ENCODE data around the gene TPPP.
A peak's percentile ranks its signal among the peaks of the same experiment; 100 is the strongest.
"Not testable (repeated sequence)": the region's sequence is repeated elsewhere in the genome, so short reads cannot be mapped to it uniquely, and the experiment has no call there.

TPPP gene

GRCh38 chr5:685262-686171 is 7.6 kb downstream of the TPPP start:
- no peaks in the 10 kb centered on the region for H3K36me3 ChIP-seq (ENCODE audit: low read depth)
- no peak overlapping the region for H3K27ac ChIP-seq (ENCODE audit: poor library complexity, severe bottlenecking)
- ATAC-seq (ENCODE audit: low read depth) (no peak), DNase-seq (ENCODE audit: low spot score) (no peak)
- no peak for TF ChIP-seq CTCF (IDR thresholded peaks at IDR 0.05; ENCODE audit: poor library complexity, severe bottlenecking)
- H3K27me3 ChIP-seq (ENCODE audit: insufficient read depth, poor library complexity, severe bottlenecking): no peaks in the 10 kb centered on the region
- no peaks in the 10 kb centered on the region for H3K4me1 ChIP-seq (ENCODE audit: insufficient read depth, poor library complexity, severe bottlenecking)
- no peak overlapping the region for H3K4me3 ChIP-seq (ENCODE audit: severe bottlenecking)
- H3K9me3 ChIP-seq (ENCODE audit: severe bottlenecking): no peaks in the 10 kb centered on the region

- ATAC-seq (ENCODE audit: low read depth) (no peak), DNase-seq (ENCODE audit: low spot score) (no peak)
- no peaks in the 10 kb centered on the region for H3K36me3 ChIP-seq (ENCODE audit: low read depth)
- H3K4me1 ChIP-seq (ENCODE audit: insufficient read depth, poor library complexity, severe bottlenecking): no peaks in the 10 kb centered on the region
- no peak for TF ChIP-seq CTCF (IDR thresholded peaks at IDR 0.05; ENCODE audit: poor library complexity, severe bottlenecking)
- no peaks in the 10 kb centered on the region for H3K27me3 ChIP-seq (ENCODE audit: insufficient read depth, poor library complexity, severe bottlenecking)
- H3K4me3 ChIP-seq (ENCODE audit: severe bottlenecking): no peak overlapping the region
- no peak overlapping the region for H3K27ac ChIP-seq (ENCODE audit: poor library complexity, severe bottlenecking)
- no peaks in the 10 kb centered on the region for H3K9me3 ChIP-seq (ENCODE audit: severe bottlenecking)
Observed at GRCh38 chr5:684751-685216, 8.4 kb downstream of the TPPP start.

- Histone ChIP-seq H3K4me1 (ENCODE audit: insufficient read depth, poor library complexity, severe bottlenecking) (no peaks in the 10 kb centered on the region), H3K36me3 (ENCODE audit: low read depth) (no peaks in the 10 kb centered on the region), H3K27ac (ENCODE audit: poor library complexity, severe bottlenecking) (no peak overlapping the region), H3K9me3 (ENCODE audit: severe bottlenecking) (no peaks in the 10 kb centered on the region), H3K27me3 (ENCODE audit: insufficient read depth, poor library complexity, severe bottlenecking) (no peaks in the 10 kb centered on the region), H3K4me3 (ENCODE audit: severe bottlenecking) (no peak overlapping the region)
- TF ChIP-seq CTCF (IDR thresholded peaks at IDR 0.05; ENCODE audit: poor library complexity, severe bottlenecking): no peak
- ATAC-seq (ENCODE audit: low read depth) (peak; percentile 38), DNase-seq (ENCODE audit: low spot score) (no peak)
Observed at GRCh38 chr5:683551-684481, 9.3 kb downstream of the TPPP start.

GRCh38 chr5:682651-683358 is 10.3 kb downstream of the TPPP start:
- H3K4me1 ChIP-seq (ENCODE audit: insufficient read depth, poor library complexity, severe bottlenecking); H3K27ac ChIP-seq (ENCODE audit: poor library complexity, severe bottlenecking); H3K9me3 ChIP-seq (ENCODE audit: severe bottlenecking); H3K36me3 ChIP-seq (ENCODE audit: low read depth); DNase-seq (ENCODE audit: low spot score); H3K4me3 ChIP-seq (ENCODE audit: severe bottlenecking); H3K27me3 ChIP-seq (ENCODE audit: insufficient read depth, poor library complexity, severe bottlenecking): not testable (repeated sequence)
- peak; percentile 13; the same call in 2 of the 3 replicates for ATAC-seq (ENCODE audit: low read depth)

GRCh38 chr5:682216-682615 is 10.9 kb downstream of the TPPP start:
- not testable (repeated sequence) for H3K27me3 ChIP-seq (ENCODE audit: insufficient read depth, poor library complexity, severe bottlenecking); DNase-seq (ENCODE audit: low spot score); H3K9me3 ChIP-seq (ENCODE audit: severe bottlenecking); H3K36me3 ChIP-seq (ENCODE audit: low read depth); H3K4me3 ChIP-seq (ENCODE audit: severe bottlenecking); H3K27ac ChIP-seq (ENCODE audit: poor library complexity, severe bottlenecking); ATAC-seq (ENCODE audit: low read depth); H3K4me1 ChIP-seq (ENCODE audit: insufficient read depth, poor library complexity, severe bottlenecking)

GRCh38 chr5:681317-682191 is 11.6 kb downstream of the TPPP start:
- H3K4me3 ChIP-seq (ENCODE audit: severe bottlenecking); DNase-seq (ENCODE audit: low spot score); H3K4me1 ChIP-seq (ENCODE audit: insufficient read depth, poor library complexity, severe bottlenecking); H3K9me3 ChIP-seq (ENCODE audit: severe bottlenecking); H3K27ac ChIP-seq (ENCODE audit: poor library complexity, severe bottlenecking); ATAC-seq (ENCODE audit: low read depth); H3K27me3 ChIP-seq (ENCODE audit: insufficient read depth, poor library complexity, severe bottlenecking); H3K36me3 ChIP-seq (ENCODE audit: low read depth): not testable (repeated sequence)

- H3K4me1 ChIP-seq (ENCODE audit: insufficient read depth, poor library complexity, severe bottlenecking); H3K9me3 ChIP-seq (ENCODE audit: severe bottlenecking); H3K27me3 ChIP-seq (ENCODE audit: insufficient read depth, poor library complexity, severe bottlenecking); ATAC-seq (ENCODE audit: low read depth); H3K27ac ChIP-seq (ENCODE audit: poor library complexity, severe bottlenecking); DNase-seq (ENCODE audit: low spot score); H3K36me3 ChIP-seq (ENCODE audit: low read depth); H3K4me3 ChIP-seq (ENCODE audit: severe bottlenecking): not testable (repeated sequence)
Observed at GRCh38 chr5:680836-681235, 12.3 kb downstream of the TPPP start.
